Fibroblast of pulmonary artery (primary cell): Measurements from ENCODE around the gene KICS2.
"Not testable (repeated sequence)": the region's sequence is repeated elsewhere in the genome, so short reads cannot be mapped to it uniquely, and the experiment has no call there.

ENCODE experiments used
- DNase-seq: peaks from one replicate; pipeline ENCODE4 v3.0.0-alpha.2; 2010; ENCODE audit warnings: low read depth
- H3K4me3 ChIP-seq: replicated peaks from 2 replicates; pipeline ENCODE4 v1.5.1; 2011; ENCODE audit warnings: low read depth, mild to moderate bottlenecking, control low read depth, low read length, moderate library complexity
- CTCF ChIP-seq: IDR thresholded peaks from 2 replicates; pipeline ENCODE4 v1.5.1; 2011; ENCODE audit warnings: mild to moderate bottlenecking, control low read depth, low read length, inconsistent platforms; ENCODE audit errors: missing control alignments

KICS2 gene

GRCh38 chr12:64220046-64220445 is 2.0 kb downstream of the KICS2 start:
- no peak for TF ChIP-seq CTCF
- no peak overlapping the region for H3K4me3 ChIP-seq
- no peak for DNase-seq

GRCh38 chr12:64219145-64219544 is 3.0 kb downstream of the KICS2 start:
- no peak for TF ChIP-seq CTCF
- H3K4me3 ChIP-seq: no peak overlapping the region
- DNase-seq: no peak

- no peak for TF ChIP-seq CTCF
- H3K4me3 ChIP-seq: no peak overlapping the region
- no peak for DNase-seq
Observed at GRCh38 chr12:64218597-64218996, 3.5 kb downstream of the KICS2 start.

GRCh38 chr12:64217643-64218042 is 4.5 kb downstream of the KICS2 start:
- not testable (repeated sequence) for DNase-seq, H3K4me3 ChIP-seq

GRCh38 chr12:64216239-64216638 is 5.9 kb downstream of the KICS2 start:
- TF ChIP-seq CTCF: no peak
- DNase-seq: no peak
- no peak overlapping the region for H3K4me3 ChIP-seq

- DNase-seq: no peak
- TF ChIP-seq CTCF: no peak
- H3K4me3 ChIP-seq: no peak overlapping the region
Observed at GRCh38 chr12:64212119-64212746, 9.9 kb downstream of the KICS2 start.

- DNase-seq: no peak
- no peak overlapping the region for H3K4me3 ChIP-seq
- no peak for TF ChIP-seq CTCF
Observed at GRCh38 chr12:64207453-64207852, 14.6 kb downstream of the KICS2 start.
